Progenitor cell of endocrine pancreas (in vitro differentiated cells): ENCODE measurements around the gene PMEPA1. TPM values are rescaled to one million over a fixed set of nuclear protein-coding genes. Genes with fewer than 3 reads are reported as not detected.

Experiments
- DNase-seq: peaks from one replicate; pipeline ENCODE4 v3.0.0; 2021; ENCODE audit warnings: low spot score; ENCODE audit not compliant: unreplicated experiment
- H3K27ac Mint-ChIP-seq: 2 replicates; pipeline ENCODE4 v1.8.0; 2021; ENCODE audit warnings: mild to moderate bottlenecking, moderate library complexity, mixed read lengths
- H3K27me3 Mint-ChIP-seq: 2 replicates; pipeline ENCODE4 v1.8.0; 2021; ENCODE audit warnings: mixed read lengths
- H3K36me3 Mint-ChIP-seq: 2 replicates; pipeline ENCODE4 v1.8.0; 2022; ENCODE audit warnings: mixed read lengths; ENCODE audit not compliant: insufficient read depth
- H3K4me1 Mint-ChIP-seq: 2 replicates; pipeline ENCODE4 v1.8.0; 2021; ENCODE audit warnings: low read depth, mixed read lengths
- H3K4me3 Mint-ChIP-seq: 2 replicates; pipeline ENCODE4 v1.8.0; 2021; ENCODE audit warnings: low read depth, mild to moderate bottlenecking, moderate library complexity, mixed read lengths
- H3K9me3 Mint-ChIP-seq: 2 replicates; pipeline ENCODE4 v1.8.0; 2021; ENCODE audit warnings: low read depth, mixed read lengths
- total RNA-seq: library from RNA; stranded (reverse); gene quantifications from 2 replicates; pipeline ENCODE4 v1.2.1, GENCODE V29; 2021
- TF ChIP-seq, protein P1 (sequence below): fragments of 200-600 bp; sonication (generic); IDR thresholded peaks from one replicate; pipeline ENCODE4 v1.5.0; 2021; ENCODE audit warnings: antibody characterized with exemption, mild to moderate bottlenecking; ENCODE audit not compliant: unreplicated experiment

PMEPA1 gene
- total RNA-seq, 1 donor from 2014 or later = 9.1 TPM

DNA sequence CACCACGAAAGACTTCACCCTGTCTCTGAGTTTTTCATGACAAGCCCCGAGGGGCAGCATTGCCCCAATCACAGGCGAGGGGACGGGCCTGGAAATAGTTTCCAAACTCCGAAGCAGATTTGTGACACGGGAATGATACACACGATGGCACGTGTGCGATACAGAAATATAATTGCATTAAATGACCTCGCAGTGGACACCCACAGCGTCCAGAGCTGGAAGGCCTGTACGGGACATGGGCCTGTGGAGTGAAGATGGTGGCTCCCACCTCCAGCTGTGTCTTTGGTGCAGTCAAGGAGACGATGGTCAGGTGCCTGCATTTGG is 43.0 kb downstream of the PMEPA1 start:
- Mint-ChIP-seq H3K27me3 (no peaks in the 10 kb centered on the region), H3K4me3 (no peak overlapping the region), H3K36me3 (no peaks in the 10 kb centered on the region), H3K4me1 (no peaks in the 10 kb centered on the region), H3K27ac (no peak overlapping the region), H3K9me3 (no peaks in the 10 kb centered on the region)
- TF ChIP-seq, protein P1, sequence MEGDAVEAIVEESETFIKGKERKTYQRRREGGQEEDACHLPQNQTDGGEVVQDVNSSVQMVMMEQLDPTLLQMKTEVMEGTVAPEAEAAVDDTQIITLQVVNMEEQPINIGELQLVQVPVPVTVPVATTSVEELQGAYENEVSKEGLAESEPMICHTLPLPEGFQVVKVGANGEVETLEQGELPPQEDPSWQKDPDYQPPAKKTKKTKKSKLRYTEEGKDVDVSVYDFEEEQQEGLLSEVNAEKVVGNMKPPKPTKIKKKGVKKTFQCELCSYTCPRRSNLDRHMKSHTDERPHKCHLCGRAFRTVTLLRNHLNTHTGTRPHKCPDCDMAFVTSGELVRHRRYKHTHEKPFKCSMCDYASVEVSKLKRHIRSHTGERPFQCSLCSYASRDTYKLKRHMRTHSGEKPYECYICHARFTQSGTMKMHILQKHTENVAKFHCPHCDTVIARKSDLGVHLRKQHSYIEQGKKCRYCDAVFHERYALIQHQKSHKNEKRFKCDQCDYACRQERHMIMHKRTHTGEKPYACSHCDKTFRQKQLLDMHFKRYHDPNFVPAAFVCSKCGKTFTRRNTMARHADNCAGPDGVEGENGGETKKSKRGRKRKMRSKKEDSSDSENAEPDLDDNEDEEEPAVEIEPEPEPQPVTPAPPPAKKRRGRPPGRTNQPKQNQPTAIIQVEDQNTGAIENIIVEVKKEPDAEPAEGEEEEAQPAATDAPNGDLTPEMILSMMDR = no peak
- no peak for DNase-seq

DNA sequence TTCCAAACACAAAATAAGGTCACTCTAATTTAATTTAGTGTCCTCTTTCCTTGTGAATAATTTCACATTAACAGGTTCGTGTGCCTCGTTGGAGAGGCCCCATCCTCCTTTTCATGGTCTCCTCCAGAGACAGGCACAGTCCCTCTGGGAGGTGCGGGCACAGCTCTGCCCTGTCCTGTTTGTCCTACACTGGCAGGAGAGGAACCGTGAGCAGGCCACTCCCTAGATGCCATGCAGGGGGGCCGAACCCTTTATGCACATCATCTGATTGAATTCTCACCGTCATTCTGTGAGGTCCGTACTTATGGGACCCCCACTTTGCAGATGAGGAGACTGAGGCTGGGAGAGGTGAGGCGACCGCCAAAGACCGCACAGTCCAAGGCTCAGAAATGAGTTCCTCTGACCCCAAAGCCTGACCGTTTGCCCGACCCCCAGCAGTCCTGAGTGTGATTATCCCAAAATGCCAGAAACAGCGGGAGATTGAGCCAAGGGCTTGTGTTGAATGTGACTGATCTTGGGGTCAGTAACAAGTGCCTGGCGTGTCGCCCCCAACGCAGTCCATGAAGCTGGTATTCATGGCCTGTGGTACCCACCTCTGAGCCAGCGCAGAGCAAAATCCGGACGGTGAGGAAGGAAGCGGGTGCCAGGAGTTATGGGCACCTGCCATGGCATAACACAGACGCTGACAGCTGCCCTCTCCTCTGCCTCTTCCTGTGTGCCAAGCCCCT is 43.5 kb downstream of the PMEPA1 start:
- TF ChIP-seq, protein P1 = no peak
- no peak overlapping the region for H3K4me3 Mint-ChIP-seq
- H3K36me3 Mint-ChIP-seq = no peaks in the 10 kb centered on the region
- H3K27me3 Mint-ChIP-seq = no peaks in the 10 kb centered on the region
- H3K9me3 Mint-ChIP-seq = no peaks in the 10 kb centered on the region
- DNase-seq = no peak
- H3K4me1 Mint-ChIP-seq = no peaks in the 10 kb centered on the region
- no peak overlapping the region for H3K27ac Mint-ChIP-seq

DNA sequence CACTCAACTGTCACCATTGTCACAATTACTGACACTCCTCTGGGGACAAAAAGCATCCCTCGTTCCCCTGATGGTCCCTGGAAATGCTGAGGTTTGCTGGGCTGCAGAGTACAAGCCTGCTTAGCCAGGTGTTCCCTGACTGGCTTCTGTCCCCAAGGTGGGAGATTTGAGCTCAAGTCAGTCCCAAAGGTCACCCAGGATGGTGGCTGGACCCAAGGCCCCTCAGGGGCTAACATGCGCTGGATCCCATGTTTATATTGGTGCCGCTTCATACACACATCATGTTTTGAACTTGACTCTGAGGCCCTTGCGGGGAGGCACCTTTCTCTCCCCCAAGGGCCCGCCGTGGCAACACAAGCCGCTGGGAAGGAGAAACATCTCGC is 44.2 kb downstream of the PMEPA1 start:
- H3K27me3 Mint-ChIP-seq = no peaks in the 10 kb centered on the region
- TF ChIP-seq, protein P1 = no peak
- no peaks in the 10 kb centered on the region for H3K36me3 Mint-ChIP-seq
- no peak overlapping the region for H3K27ac Mint-ChIP-seq
- no peak for DNase-seq
- no peaks in the 10 kb centered on the region for H3K9me3 Mint-ChIP-seq
- H3K4me3 Mint-ChIP-seq = no peak overlapping the region
- no peaks in the 10 kb centered on the region for H3K4me1 Mint-ChIP-seq

DNA sequence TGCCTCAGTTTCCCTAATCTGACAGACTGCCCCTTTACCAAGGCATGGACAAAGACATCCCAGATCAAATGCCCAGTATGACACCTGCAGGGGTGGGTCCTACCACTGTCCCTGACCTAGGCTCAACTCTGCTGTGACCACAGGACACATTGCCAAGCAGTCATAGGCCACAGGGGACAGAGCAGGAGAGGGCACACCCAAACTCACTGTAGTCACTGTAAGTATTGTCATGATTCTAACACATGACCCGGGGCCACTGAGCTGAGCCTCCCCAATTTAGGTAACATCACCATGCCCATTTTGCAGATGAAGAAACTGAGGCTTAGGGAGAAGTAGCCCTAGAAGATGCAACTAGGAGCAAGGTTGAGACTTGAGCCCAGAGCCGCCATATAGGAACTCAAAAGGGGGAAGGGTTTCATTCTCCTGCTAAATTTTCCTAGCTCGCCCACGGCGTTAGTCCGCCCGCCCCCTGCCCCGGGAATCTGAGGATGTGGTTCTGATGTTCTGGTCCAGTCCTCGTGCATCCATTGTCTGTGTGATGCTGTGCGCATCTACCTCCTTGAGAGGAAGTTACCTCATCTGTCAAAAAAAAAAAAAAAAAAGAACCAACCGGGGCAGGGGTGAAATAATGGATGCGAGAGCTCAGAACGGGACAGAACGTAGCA is 44.8 kb downstream of the PMEPA1 start:
- Mint-ChIP-seq H3K9me3 (no peaks in the 10 kb centered on the region), H3K27me3 (no peaks in the 10 kb centered on the region), H3K4me3 (no peak overlapping the region), H3K36me3 (no peaks in the 10 kb centered on the region), H3K27ac (no peak overlapping the region), H3K4me1 (no peaks in the 10 kb centered on the region)
- no peak for DNase-seq
- TF ChIP-seq, protein P1 = no peak

DNA sequence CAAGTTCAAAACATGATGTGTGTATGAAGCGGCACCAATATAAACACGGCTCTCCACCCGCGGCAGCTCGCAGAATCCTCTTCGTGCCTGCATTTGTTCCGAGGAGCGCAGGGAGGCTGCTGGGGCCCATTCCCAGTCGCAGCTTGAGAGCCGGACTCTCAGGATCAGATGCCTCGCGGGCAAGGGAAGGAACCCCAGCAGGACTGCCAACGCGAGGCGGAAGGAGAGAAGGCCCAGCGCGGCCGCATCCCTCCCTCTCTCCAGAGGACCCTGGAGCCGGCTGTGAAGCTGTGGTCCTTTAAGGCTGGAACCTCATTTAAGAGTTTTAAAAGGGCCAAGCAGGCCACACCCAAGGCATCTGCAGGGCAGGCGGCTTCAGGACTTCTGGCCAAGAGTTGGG is 45.3 kb downstream of the PMEPA1 start:
- TF ChIP-seq, protein P1 = no peak
- no peak overlapping the region for H3K4me3 Mint-ChIP-seq

More for the DNA sequence above, 45.3 kb downstream of the PMEPA1 start:
- DNase-seq = no peak
- Mint-ChIP-seq H3K27me3 (no peaks in the 10 kb centered on the region), H3K9me3 (no peaks in the 10 kb centered on the region), H3K27ac (no peak overlapping the region), H3K36me3 (no peaks in the 10 kb centered on the region), H3K4me1 (no peaks in the 10 kb centered on the region)
